Limb (tissue), 2 donors: ENCODE results near the gene DEPDC7.
"Not testable (repeated sequence)": the region's sequence is repeated elsewhere in the genome, so short reads cannot be mapped to it uniquely, and the experiment has no call there.

Experiments
- DNase-seq, 2 donors: peaks; one replicate each; pipeline ENCODE4 v3.0.0-alpha.2; 2016; ENCODE audit errors: extremely low spot score in 2 of 2

DEPDC7 gene

GRCh38 chr11:33025339-33025722, 9.7 kb downstream of the DEPDC7 start:
- no peak for DNase-seq

DNA sequence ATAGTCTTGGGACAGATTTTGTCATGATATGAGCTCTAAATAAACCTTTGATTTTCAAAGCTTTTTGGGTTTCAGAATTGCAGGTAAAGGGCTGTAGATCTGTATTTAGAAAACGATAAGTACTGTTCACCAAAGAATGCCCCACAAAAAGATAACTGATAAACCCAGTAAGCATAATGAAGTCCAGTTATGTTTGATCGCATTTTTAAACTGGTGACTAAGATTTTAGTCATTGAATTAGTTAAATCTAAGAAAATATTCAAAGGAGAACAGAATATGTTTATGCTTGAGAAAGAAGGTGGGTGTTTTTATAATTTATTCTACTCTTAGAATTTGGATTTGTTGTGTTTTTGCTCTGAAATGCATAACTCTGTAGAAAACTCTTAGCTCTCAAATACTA, 11.6 kb downstream of the DEPDC7 start:
- no peak for DNase-seq

GRCh38 chr11:33027846-33028536, 12.3 kb downstream of the DEPDC7 start:
- DNase-seq = no peak

DNA sequence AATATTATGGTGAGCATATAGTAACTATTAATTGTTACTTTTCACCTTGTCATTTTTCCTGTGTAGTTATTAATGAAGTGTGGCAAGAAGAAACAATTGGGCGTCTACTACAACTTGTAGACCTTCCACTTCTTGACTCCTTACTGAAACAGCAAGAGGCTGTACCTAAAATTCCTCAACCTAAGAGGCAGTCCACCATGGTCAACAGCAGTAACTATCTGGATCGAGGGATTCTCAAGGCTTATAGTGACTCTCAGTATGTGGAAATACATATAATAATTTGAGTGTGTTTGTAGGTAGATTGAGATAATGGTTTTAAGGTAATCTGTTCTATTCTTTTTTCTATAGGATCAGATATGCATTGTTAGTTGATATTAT, 12.8 kb downstream of the DEPDC7 start:
- DNase-seq = no peak

DNA sequence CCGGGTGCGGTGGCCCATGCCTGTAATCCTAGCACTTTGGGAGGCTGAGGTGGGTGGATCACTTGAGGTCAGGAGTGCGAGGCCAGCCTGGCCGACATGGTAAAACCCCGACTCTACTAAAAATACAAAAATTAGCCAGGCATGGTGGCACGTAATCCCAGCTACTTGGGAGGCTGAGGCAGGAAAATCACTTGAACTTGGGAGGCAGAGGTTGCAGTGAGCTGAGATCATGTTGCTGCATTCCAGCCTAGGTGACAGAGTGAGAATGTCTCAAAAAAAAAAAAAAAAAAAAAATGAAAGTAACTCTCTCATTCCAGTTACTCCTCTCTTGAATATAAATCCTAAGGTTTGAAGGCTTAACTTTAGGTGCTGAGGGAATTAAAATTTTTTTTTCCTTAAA, 13.5 kb downstream of the DEPDC7 start:
- DNase-seq = not testable (repeated sequence)

DNA sequence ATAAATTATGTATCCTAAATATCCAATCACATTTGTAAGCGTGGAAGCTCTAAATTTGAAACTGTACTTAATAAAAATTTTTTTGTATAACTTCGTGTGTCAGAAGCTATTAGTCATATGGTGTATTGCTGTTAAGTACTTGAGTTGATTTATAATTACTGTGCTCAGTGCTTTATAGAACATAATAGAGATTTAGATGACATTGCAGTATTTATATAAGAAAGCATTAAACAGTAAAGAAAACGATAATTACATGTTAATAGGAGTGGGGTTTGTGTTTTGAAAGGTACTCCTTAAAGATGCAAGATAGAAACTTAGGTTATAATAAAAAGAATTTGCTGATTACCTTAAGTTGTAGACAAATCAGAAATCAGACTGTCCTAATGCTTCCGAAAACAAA, 17.8 kb downstream of the DEPDC7 start:
- no peak for DNase-seq

GRCh38 chr11:33035011-33035410, 19.3 kb downstream of the DEPDC7 start:
- DNase-seq = no peak

DNA sequence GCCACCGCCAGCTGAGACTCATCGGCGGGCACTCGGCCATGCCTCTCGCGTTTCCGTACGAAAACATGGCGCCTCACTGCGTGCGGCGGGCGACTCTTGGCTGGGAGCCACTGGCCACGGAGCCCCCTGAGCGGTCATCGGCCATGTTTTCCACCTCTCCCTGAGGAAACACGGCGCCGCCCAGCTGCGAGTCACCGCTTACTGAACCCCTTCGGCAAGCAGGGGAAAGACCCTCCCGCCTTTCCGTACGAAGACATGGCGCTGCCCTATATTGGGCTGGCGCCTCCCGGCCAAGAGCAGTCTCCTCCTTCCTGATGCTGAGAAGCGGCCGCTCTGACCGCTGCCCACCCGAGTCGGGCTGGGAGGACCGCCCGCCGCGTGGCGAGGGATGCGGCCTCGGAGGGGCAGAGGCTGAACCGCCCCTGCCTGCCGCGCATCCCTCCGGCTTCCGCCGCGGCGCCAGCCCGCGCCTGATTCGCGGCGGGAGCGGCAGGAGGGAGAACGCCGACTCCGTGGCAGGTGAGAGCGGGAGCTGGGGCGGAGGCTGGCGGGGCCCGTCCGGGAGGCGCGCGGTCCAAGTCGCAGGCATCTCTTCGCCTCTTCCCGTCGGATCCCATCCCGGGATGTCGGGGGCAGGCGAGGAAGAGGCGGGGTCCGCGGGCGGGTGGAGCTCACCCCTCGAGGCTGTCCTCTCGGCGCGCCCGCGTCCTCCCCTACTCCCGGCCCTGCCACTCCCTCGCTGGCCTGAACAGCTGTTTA, 23.8 kb downstream of the DEPDC7 start, which contains the start of gene TCP11L1:
Gene TCP11L1, plus strand, starts transcription at position 299 of the 759 bp plus-strand sequence. CDS start 4,202 bp downstream, outside the sequence.
- DNase-seq = peak; percentile 93 to 95

DNA sequence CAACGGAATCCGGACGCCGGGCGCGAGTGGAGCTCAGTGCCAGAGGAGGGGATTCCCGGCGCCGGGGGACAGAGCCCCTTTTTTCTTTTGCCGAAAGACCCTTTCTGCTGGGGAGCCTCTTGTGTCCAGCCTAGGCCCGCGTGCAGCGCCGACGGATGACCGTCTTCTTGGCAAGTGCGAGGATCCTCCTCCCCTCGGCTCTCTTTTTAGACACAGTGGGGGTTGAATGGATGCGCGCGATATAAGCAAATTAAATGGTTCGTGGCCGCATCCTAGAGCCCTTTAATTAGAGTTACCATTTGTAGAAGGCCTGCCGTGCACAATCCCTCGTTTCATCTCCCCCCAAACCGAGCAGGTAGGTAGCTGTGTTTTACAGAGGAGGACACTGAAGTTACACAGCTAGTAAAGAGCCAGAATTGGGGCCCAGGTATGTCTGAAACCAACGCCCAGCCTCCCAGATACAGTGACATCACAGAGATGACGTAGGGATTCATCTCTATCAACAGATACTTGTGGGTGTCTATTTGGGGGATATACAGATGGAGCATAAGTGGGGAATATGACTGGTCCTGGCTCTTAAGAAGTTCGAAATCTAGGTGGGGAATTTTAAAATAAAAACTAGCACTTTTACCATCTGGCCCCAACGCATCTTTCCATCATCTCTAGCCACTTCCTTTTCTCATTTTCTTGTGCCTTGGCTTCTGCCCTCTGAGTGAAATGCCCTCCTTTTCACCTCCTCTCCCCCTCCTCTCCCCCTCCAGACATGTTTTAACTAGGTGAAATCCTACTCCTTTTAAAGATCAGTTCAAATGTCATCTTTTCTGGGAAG, 24.6 kb downstream of the DEPDC7 start:
- no peak for DNase-seq

- DNase-seq = no peak
Measured at GRCh38 chr11:33040862-33041453, 25.3 kb downstream of the DEPDC7 start.

- DNase-seq = no peak
Measured at GRCh38 chr11:33043221-33043830, 27.6 kb downstream of the DEPDC7 start.

GRCh38 chr11:33044285-33044756, 28.6 kb downstream of the DEPDC7 start:
- DNase-seq = no peak

DNA sequence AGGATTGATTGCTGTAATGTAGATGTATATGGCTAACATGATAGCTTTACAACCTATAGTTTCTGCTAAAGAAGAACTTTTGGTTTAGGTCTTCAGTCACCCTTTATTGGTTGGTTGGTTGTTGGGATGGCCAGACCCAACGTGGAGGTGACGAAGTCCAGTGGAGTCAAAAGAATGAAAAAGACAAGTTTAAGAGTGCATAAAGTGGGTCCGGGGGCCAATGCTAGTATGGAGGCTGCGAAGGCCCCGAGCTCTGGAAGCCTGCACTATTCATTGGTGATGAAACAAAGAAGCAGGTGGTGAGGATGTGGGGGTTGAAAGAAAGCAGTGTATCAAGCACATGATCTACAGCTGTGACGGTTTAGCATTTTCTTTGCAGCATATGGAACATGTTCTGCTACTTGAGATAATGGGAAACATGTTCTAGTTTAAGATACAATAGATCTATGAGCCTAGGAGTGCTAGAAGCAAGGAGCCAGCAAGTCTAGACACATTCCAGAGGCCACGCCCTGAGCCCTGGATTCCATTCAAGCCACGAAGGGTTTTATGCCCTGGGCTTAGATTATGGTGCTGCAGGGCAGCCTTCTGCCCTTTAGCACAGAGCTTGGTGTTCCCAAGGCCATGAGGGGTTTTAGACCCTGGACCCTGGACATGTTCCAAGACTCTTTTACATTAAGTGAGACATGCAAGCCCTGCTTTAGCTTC, 30.0 kb downstream of the DEPDC7 start:
- DNase-seq = no peak

- DNase-seq = not testable (repeated sequence)
Measured at GRCh38 chr11:33048701-33049100, 33.0 kb downstream of the DEPDC7 start.

GRCh38 chr11:33049565-33050408, 34.1 kb downstream of the DEPDC7 start:
- DNase-seq = not testable (repeated sequence)

- DNase-seq = no peak
Measured at GRCh38 chr11:33052231-33052630, 36.6 kb downstream of the DEPDC7 start.

DNA sequence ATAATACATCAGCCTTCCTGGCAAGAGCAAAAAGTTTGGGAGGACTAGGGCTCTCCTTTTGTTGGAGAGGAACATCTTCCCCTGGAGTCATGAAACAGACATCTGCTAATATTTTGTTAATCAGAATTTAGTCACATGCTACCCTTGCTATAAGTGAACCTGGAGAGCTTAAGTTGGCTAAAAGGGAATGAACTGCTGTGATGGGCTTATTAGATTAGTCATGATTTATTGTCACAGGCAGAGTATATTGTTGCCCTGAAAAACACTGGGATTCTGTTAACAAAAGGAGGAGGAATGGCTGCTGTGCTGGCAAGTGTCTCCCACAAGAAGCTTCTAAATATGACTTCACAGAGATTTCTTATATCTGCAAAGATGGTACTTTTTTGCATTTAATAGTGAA, 39.7 kb downstream of the DEPDC7 start:
- DNase-seq = no peak

DNA sequence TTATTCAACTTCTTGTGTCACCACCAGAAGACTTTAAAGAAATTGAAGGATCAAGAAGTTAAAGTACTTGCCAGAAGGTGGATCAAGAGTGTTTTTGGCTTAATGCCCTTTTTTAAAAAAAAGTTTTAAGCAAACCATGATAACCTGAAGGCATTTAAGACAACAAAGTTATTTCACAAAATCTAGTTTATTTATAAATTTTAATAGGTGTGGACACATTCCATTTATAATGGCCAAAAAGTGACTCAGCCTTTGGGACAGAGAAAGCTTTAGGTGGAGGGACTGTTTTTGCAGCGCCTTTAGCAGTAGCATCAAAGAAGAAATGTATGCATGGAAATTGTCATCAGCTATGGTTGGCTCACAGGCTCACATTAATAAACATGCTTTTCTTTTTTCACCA, 41.6 kb downstream of the DEPDC7 start:
- no peak for DNase-seq

DNA sequence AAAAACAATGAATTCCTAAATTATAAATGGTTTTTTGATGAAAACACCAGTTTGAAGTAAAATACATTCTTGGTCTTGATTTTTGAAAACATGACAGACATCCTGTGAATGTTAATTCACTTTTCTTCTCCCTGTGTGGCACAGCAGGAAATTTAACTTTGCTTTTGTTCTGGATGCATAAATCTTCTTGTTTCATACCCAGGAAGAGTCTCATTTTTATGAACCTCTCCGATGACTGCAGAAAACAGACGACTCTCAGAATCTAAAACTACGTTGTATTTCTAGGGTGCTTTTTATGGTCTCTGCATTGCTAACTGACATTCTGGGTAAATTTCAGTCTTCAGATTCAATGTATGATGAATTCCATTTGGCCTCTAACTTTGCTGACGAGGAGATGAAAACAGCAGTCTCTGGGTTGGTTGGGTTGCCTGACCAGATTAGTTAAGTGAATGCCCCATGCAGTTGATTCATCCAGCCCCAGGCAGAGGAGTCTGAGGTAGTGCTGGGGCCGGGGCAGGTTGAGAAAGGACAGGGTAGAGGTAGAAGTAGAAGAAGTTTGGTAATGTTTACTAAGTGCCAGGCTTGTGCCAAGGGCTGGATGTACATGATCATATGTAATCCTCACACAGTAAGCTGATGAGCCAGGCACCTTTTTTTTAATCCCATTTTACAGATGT, 43.8 kb downstream of the DEPDC7 start:
- no peak for DNase-seq
